IMR-90 (cell line): ENCODE data around the gene ZSCAN5A. TPM values are rescaled to one million over a fixed set of nuclear protein-coding genes. Genes with fewer than 3 reads are reported as not detected.

Experiments
- ATAC-seq: fragments of 200-7000 bp; cut with Tn5 transposase; 2 replicates; pipeline ENCODE4 v1.9.1; 2020; ENCODE audit warnings: low read depth, mild to moderate bottlenecking, moderate library complexity
- BruUV-seq: library from RNA; stranded (reverse); fragments of 400-500 nt; replicated peaks from 2 replicates; lab custom pipeline; 2021; lab: Mats Ljungman, UMichigan
- CTCF ChIA-PET: fragments of 300-600 bp; formaldehyde crosslinking; extraction: SDS; loops from one replicate; lab custom pipeline; 2021; ENCODE audit warnings: antibody characterized with exemption; lab: Yijun Ruan, JAX
- POLR2A ChIA-PET: fragments of 300-600 bp; sonication (Branson Sonifier 250); formaldehyde crosslinking; loops from one replicate; lab custom pipeline; 2022; ENCODE audit warnings: antibody characterized with exemption; ENCODE audit not compliant: unreplicated experiment; lab: Charles Lee
- DNase-seq: peaks from one replicate; pipeline ENCODE4 v3.0.0; 2013
- H2AFZ ChIP-seq: replicated peaks from 2 replicates; pipeline ENCODE3; 2013; ENCODE audit warnings: low read length, mild to moderate bottlenecking; ENCODE audit not compliant: poor library complexity
- H2AK5ac ChIP-seq: 2 replicates; pipeline ENCODE4 v1.6.1; 2013; ENCODE audit warnings: low read depth, low read length, inconsistent platforms
- H2AK9ac ChIP-seq: replicated peaks from 2 replicates; pipeline ENCODE3; 2013; ENCODE audit warnings: mild to moderate bottlenecking, low read depth, low read length, moderate library complexity; ENCODE audit not compliant: poor library complexity
- H2BK120ac ChIP-seq: 2 replicates; pipeline ENCODE4 v1.6.1; 2013; ENCODE audit warnings: low read depth, low read length, inconsistent platforms
- H2BK15ac ChIP-seq: 3 replicates; pipeline ENCODE4 v1.6.1; 2013; ENCODE audit warnings: low read depth, low read length, inconsistent platforms
- H2BK20ac ChIP-seq: 2 replicates; pipeline ENCODE4 v1.6.1; 2013; ENCODE audit warnings: low read depth, mild to moderate bottlenecking, inconsistent platforms, low read length, moderate library complexity
- H2BK5ac ChIP-seq: 2 replicates; pipeline ENCODE4 v1.6.1; 2013; ENCODE audit warnings: mild to moderate bottlenecking, low read depth, low read length, inconsistent platforms; ENCODE audit not compliant: poor library complexity, severe bottlenecking
- H3K14ac ChIP-seq: replicated peaks from 2 replicates; pipeline ENCODE4 v1.6.1; 2013; ENCODE audit warnings: low read depth, low read length, inconsistent platforms
- H3K18ac ChIP-seq: 2 replicates; pipeline ENCODE4 v1.6.1; 2013; ENCODE audit warnings: low read depth, low read length, control low read depth
- H3K23ac ChIP-seq: 2 replicates; pipeline ENCODE4 v1.6.1; 2013; ENCODE audit warnings: low read depth, low read length, inconsistent platforms
- H3K27ac ChIP-seq: 2 replicates; pipeline ENCODE4 v1.5.1; 2013; ENCODE audit warnings: mild to moderate bottlenecking, control low read depth, low read length; ENCODE audit not compliant: insufficient read depth
- H3K27me3 ChIP-seq: 2 replicates; pipeline ENCODE4 v1.6.1; 2013; ENCODE audit warnings: low read length; ENCODE audit not compliant: control insufficient read depth, insufficient read depth
- H3K36me3 ChIP-seq: 2 replicates; pipeline ENCODE4 v1.6.1; 2013; ENCODE audit warnings: low read length, mixed read lengths; ENCODE audit not compliant: control insufficient read depth, insufficient read depth
- H3K4ac ChIP-seq: 2 replicates; pipeline ENCODE4 v1.6.1; 2013; ENCODE audit warnings: low read depth, low read length, inconsistent platforms
- H3K4me1 ChIP-seq: 2 replicates; pipeline ENCODE4 v1.6.1; 2013; ENCODE audit warnings: low read length, mixed read lengths; ENCODE audit not compliant: control insufficient read depth, insufficient read depth
- H3K4me2 ChIP-seq: 2 replicates; pipeline ENCODE4 v1.6.1; 2013; ENCODE audit warnings: low read depth, mild to moderate bottlenecking, control low read depth, low read length, moderate library complexity
- H3K4me3 ChIP-seq: 2 replicates; pipeline ENCODE4 v1.5.1; 2013; ENCODE audit warnings: low read depth, mild to moderate bottlenecking, control low read depth, low read length, moderate library complexity; ENCODE audit not compliant: insufficient read depth
- H3K56ac ChIP-seq: 2 replicates; pipeline ENCODE4 v1.6.1; 2013; ENCODE audit warnings: low read length, inconsistent platforms; ENCODE audit not compliant: insufficient read depth; ENCODE audit errors: extremely low read depth
- H3K79me1 ChIP-seq, 2 experiments: 2 replicates each; pipeline ENCODE4 v1.6.1; 2013; ENCODE audit warnings: low read length in 2 of 2, inconsistent platforms in 1 of 2, low read depth in 1 of 2
- H3K9ac ChIP-seq: 2 replicates; pipeline ENCODE4 v1.6.1; 2013; ENCODE audit warnings: low read depth, low read length, control low read depth
- H3K9me1 ChIP-seq: 2 replicates; pipeline ENCODE4 v1.6.1; 2013; ENCODE audit warnings: low read length, inconsistent platforms; ENCODE audit not compliant: insufficient read depth
- H3K9me3 ChIP-seq: 2 replicates; pipeline ENCODE4 v1.6.1; 2013; ENCODE audit warnings: low read length; ENCODE audit not compliant: control insufficient read depth, insufficient read depth
- H4K20me1 ChIP-seq: 2 replicates; pipeline ENCODE4 v1.6.1; 2013; ENCODE audit warnings: low read length, inconsistent platforms; ENCODE audit not compliant: insufficient read depth
- H4K5ac ChIP-seq: 2 replicates; pipeline ENCODE4 v1.6.1; 2013; ENCODE audit warnings: mild to moderate bottlenecking, low read depth, low read length, control low read depth
- H4K8ac ChIP-seq, 2 experiments: 2 replicates each; pipeline ENCODE4 v1.6.1; 2013; ENCODE audit warnings: low read depth in 2 of 2, low read length in 2 of 2, control low read depth in 1 of 2, inconsistent platforms in 1 of 2
- H4K91ac ChIP-seq: 2 replicates; pipeline ENCODE4 v1.6.1; 2013; ENCODE audit warnings: low read depth, low read length, inconsistent platforms; ENCODE audit not compliant: insufficient read depth
- BHLHE40 ChIP-seq: fragments of 150-350 bp; IDR thresholded peaks from 2 replicates; pipeline ENCODE4 v1.6.1; 2016; ENCODE audit warnings: mild to moderate bottlenecking, low read depth, low read length
- CEBPB ChIP-seq: IDR thresholded peaks from 2 replicates; pipeline ENCODE4 v1.6.1; 2012; ENCODE audit warnings: low read depth, low read length, improper control_type of control experiment
- CHD1 ChIP-seq: IDR thresholded peaks from 2 replicates; pipeline ENCODE4 v1.6.1; 2012; ENCODE audit warnings: low read depth, low read length, improper control_type of control experiment
- CTCF ChIP-seq: conservative IDR thresholded peaks from 2 replicates; pipeline ENCODE4 v1.5.1; 2012; ENCODE audit warnings: mild to moderate bottlenecking, low read depth, low read length, improper control_type of control experiment
- FOS ChIP-seq: fragments of 150-350 bp; IDR thresholded peaks from 2 replicates; pipeline ENCODE4 v1.6.1; 2016; ENCODE audit warnings: low read depth, low read length
- MAFK ChIP-seq: IDR thresholded peaks from 2 replicates; pipeline ENCODE4 v1.6.1; 2012; ENCODE audit warnings: low read depth, low read length, improper control_type of control experiment
- MAZ ChIP-seq: IDR thresholded peaks from 2 replicates; pipeline ENCODE4 v1.6.1; 2012; ENCODE audit warnings: low read depth, mild to moderate bottlenecking, low read length, improper control_type of control experiment, moderate library complexity, borderline replicate concordance
- MXI1 ChIP-seq: IDR thresholded peaks from 2 replicates; pipeline ENCODE4 v1.6.1; 2012; ENCODE audit warnings: low read depth, mild to moderate bottlenecking, low read length, moderate library complexity, borderline replicate concordance
- NFE2L2 ChIP-seq: fragments of 150-350 bp; IDR thresholded peaks from 2 replicates; pipeline ENCODE4 v1.6.1; 2016; ENCODE audit warnings: low read depth, mild to moderate bottlenecking, low read length
- POLR2A ChIP-seq: IDR thresholded peaks from 2 replicates; pipeline ENCODE4 v1.6.1; 2012; ENCODE audit warnings: mild to moderate bottlenecking, low read depth, low read length
- RAD21 ChIP-seq: IDR thresholded peaks from 2 replicates; pipeline ENCODE4 v1.6.1; 2012; ENCODE audit warnings: low read length, improper control_type of control experiment
- RCOR1 ChIP-seq: IDR thresholded peaks from 2 replicates; pipeline ENCODE4 v1.6.1; 2012; ENCODE audit warnings: mild to moderate bottlenecking, low read length, improper control_type of control experiment; ENCODE audit not compliant: insufficient replicate concordance
- RFX5 ChIP-seq: IDR thresholded peaks from 2 replicates; pipeline ENCODE4 v1.8.0; 2012; ENCODE audit warnings: low read depth, mild to moderate bottlenecking, low read length, moderate library complexity
- SMC3 ChIP-seq: fragments of 150-350 bp; IDR thresholded peaks from 2 replicates; pipeline ENCODE4 v1.6.1; 2016; ENCODE audit warnings: low read depth, mild to moderate bottlenecking, antibody characterized with exemption, low read length, moderate library complexity
- USF2 ChIP-seq: fragments of 150-350 bp; IDR thresholded peaks from 2 replicates; pipeline ENCODE4 v1.6.1; 2017; ENCODE audit warnings: mild to moderate bottlenecking, antibody characterized with exemption, low read length, low read depth
- WGBS, 2 experiments: methylation state at CpG; one replicate each; pipeline versions ENCODE4 v1.1.5 to v1.1.7; 2013; ENCODE audit warnings: missing lambda C conversion rate in 2 of 2; ENCODE audit not compliant: insufficient read length in 1 of 2; ENCODE audit errors: extremely low coverage in 2 of 2; 5-methylcytosine and 5-hydroxymethylcytosine counted together
- dilution Hi-C: fragments of 300-500 bp; cut with HindIII; formaldehyde crosslinking; loops from one replicate; pipeline ENCODE4 v1.14.3; 2018; ENCODE audit warnings: low sequenced_read_pairs; ENCODE audit not compliant: unreplicated experiment
- in situ Hi-C: fragments of 300-500 bp; cut with MboI; formaldehyde crosslinking; loops from 3 replicates; pipeline ENCODE4 v1.14.3; 2019; ENCODE audit warnings: low sequenced_read_pairs, inconsistent platforms, mixed read lengths
- intact Hi-C: fragments of 100-400 bp; cut with micrococcal nuclease; formaldehyde crosslinking; loops from 2 replicates; pipeline ENCODE4 v1.10.0; 2022
- polyA plus RNA-seq, 3 experiments: library from polyadenylated mRNA; depleted of rRNA; stranded (reverse); fragments of >200 nt; gene quantifications; 2 replicates each; pipeline ENCODE4 v1.2.3, GENCODE V29; 2012; ENCODE audit warnings: low replicate concordance in 1 of 3
- total RNA-seq: library from RNA; depleted of rRNA; stranded (reverse); fragments of >200 nt; gene quantifications from 2 replicates; pipeline ENCODE4 v1.2.3, GENCODE V29; 2012
- TF ChIP-seq, protein P1 (sequence below): fragments of 150-350 bp; IDR thresholded peaks from 2 replicates; pipeline ENCODE4 v1.6.1; 2016; ENCODE audit warnings: low read depth, mild to moderate bottlenecking, low read length, moderate library complexity, borderline replicate concordance

ZSCAN5A gene
- total and polyA plus RNA-seq, 2 of the 4 experiments (the other 2 are of a cell fraction) = 4.3 to 5.0 TPM

GRCh38 chr19:56284746-56285145 is 29.9 kb downstream of the ZSCAN5A start:
- Histone ChIP-seq H4K8ac (no peak overlapping the region), H3K79me1 (no peaks in the 10 kb centered on the region), H3K27me3 (no peaks in the 10 kb centered on the region), H4K20me1 (no peaks in the 10 kb centered on the region), H3K9me3 (no peaks in the 10 kb centered on the region), H3K23ac (no peak overlapping the region), H2BK5ac (no peak overlapping the region), H3K18ac (no peak overlapping the region), H3K56ac (no peak overlapping the region), H3K4ac (no peak overlapping the region), H2AK9ac (no peak overlapping the region), H2AFZ (no peak overlapping the region), H3K9me1 (no peaks in the 10 kb centered on the region), H3K4me2 (no peak overlapping the region), H3K36me3 (no peaks in the 10 kb centered on the region), H2BK120ac (no peak overlapping the region), H3K9ac (no peak overlapping the region), H3K27ac (no peak overlapping the region), H3K4me1 (no peaks in the 10 kb centered on the region), H2BK20ac (no peak overlapping the region), H3K4me3 (no peak overlapping the region), H4K91ac (no peak overlapping the region), H3K14ac (no peak overlapping the region), H2AK5ac (no peak overlapping the region), H4K5ac (no peak overlapping the region), H2BK15ac (no peak overlapping the region)
- intact Hi-C loops (no loop called here), in situ Hi-C loops (no loop called here), dilution Hi-C loops (no loop called here)
- BruUV-seq = no TSS peak
- DNase-seq = no peak
- POLR2A ChIA-PET = no interaction called here
- TF ChIP-seq RAD21 = no peak
- TF ChIP-seq NFE2L2 = no peak
- TF ChIP-seq CEBPB = no peak
- TF ChIP-seq RFX5 = no peak
- TF ChIP-seq USF2 = no peak
- TF ChIP-seq RCOR1 = no peak
- TF ChIP-seq MAFK = no peak
- no peak for TF ChIP-seq POLR2A
- no peak for TF ChIP-seq CHD1
- TF ChIP-seq BHLHE40 = no peak
- TF ChIP-seq MAZ = no peak
- TF ChIP-seq SMC3 = no peak
- TF ChIP-seq MXI1 = no peak
- no peak for TF ChIP-seq FOS
- no peak for TF ChIP-seq CTCF
- TF ChIP-seq, protein P1, sequence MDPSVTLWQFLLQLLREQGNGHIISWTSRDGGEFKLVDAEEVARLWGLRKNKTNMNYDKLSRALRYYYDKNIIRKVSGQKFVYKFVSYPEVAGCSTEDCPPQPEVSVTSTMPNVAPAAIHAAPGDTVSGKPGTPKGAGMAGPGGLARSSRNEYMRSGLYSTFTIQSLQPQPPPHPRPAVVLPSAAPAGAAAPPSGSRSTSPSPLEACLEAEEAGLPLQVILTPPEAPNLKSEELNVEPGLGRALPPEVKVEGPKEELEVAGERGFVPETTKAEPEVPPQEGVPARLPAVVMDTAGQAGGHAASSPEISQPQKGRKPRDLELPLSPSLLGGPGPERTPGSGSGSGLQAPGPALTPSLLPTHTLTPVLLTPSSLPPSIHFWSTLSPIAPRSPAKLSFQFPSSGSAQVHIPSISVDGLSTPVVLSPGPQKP = no peak
- no CpG with 5 or more reads among the region's 3 CpGs for WGBS, 2 experiments
- CTCF ChIA-PET = no interaction called here
- ATAC-seq = no peak
